HUES6 (cell line): ENCODE data around the gene NRG3.

Source experiments
- H3K27ac ChIP-seq: 2 replicates; pipeline ENCODE4 v1.7.0; 2013; ENCODE audit warnings: low read depth, mild to moderate bottlenecking, low read length, inconsistent platforms
- H3K27me3 ChIP-seq: 2 replicates; pipeline ENCODE4 v1.6.1; 2013; ENCODE audit warnings: low read length; ENCODE audit not compliant: control insufficient read depth, insufficient read depth
- H3K36me3 ChIP-seq: 2 replicates; pipeline ENCODE4 v1.6.1; 2013; ENCODE audit warnings: low read length; ENCODE audit not compliant: control insufficient read depth, insufficient read depth
- H3K4me1 ChIP-seq: 2 replicates; pipeline ENCODE4 v1.6.1; 2013; ENCODE audit warnings: low read length; ENCODE audit not compliant: control insufficient read depth, insufficient read depth
- H3K4me3 ChIP-seq: 2 replicates; pipeline ENCODE4 v1.5.1; 2013; ENCODE audit warnings: low read depth, low read length
- H3K9ac ChIP-seq: one replicate; pipeline ENCODE4 v1.6.1; 2013; ENCODE audit warnings: mild to moderate bottlenecking, low read length
- H3K9me3 ChIP-seq: 2 replicates; pipeline ENCODE4 v1.6.1; 2013; ENCODE audit warnings: low read depth, low read length; ENCODE audit not compliant: control insufficient read depth, insufficient read depth

Gene NRG3

DNA sequence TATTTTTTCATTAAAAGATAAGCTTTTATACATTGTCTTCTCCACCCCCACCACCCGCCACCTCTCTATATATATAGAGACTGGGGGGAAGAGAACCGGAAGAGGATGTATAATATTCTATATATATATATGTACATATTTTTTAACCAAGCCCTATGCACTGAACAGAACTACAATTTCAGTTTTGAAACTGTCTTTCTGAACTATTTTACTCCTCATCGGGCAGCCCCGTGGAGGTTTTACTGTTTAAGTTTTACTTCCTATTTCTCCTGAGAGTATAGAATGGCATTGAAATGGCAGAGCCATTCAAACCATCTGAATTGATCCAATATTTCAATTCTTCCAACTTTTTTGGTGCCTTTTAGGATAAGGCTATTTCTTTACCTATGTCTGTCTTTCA, 1047.1 kb downstream of the NRG3 start:
- H3K4me1 ChIP-seq, result no peaks in the 10 kb centered on the region
- H3K27me3 ChIP-seq, result no peaks in the 10 kb centered on the region
- no peaks in the 10 kb centered on the region for H3K36me3 ChIP-seq
- H3K9ac ChIP-seq, result no peak overlapping the region
- no peak overlapping the region for H3K27ac ChIP-seq
- H3K4me3 ChIP-seq, result no peak overlapping the region
- peaks cover 11% of the 10 kb centered on the region; the same call in 1 of the 2 replicates for H3K9me3 ChIP-seq

DNA sequence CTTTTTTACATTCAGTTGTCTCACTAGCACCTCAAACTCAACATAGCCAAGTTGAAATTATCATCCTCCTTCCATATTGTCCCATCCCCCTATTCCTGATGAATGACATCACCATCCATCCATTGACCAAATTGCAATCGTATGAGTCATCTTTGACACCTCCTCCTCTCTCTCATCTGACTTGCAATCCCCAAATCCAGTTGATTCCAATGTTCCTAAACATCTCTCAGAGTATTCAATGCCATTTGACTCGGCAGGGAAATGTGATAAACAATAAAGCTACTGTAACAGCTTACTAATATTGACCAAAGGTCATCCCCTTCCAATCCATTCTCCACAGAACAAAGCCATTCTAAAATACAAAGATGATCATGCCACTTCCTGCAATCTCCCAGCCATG, 1047.8 kb downstream of the NRG3 start:
- H3K9me3 ChIP-seq, result peaks cover 11% of the 10 kb centered on the region; the same call in 1 of the 2 replicates

DNA sequence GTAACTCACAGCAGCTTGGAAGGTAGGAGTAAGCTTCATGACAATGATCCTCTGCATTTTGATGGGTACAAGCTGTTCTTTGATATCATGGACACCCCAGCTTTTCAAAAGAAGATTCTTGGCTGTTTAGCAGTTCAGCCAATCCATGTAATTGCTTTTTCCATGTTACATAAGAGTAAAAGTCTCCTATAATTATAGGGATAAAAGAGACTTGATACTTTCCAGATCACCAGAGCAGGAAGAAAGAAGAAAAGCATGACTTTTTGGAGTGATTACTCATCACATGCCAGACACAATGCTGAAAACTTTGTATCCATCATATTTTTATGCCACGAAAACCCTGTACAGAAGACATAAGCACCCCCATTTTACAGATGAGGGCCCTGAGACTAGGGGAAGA, 1049.7 kb downstream of the NRG3 start:
- Histone ChIP-seq H3K36me3 (no peaks in the 10 kb centered on the region), H3K9ac (no peak overlapping the region), H3K27me3 (no peaks in the 10 kb centered on the region), H3K4me1 (no peaks in the 10 kb centered on the region), H3K9me3 (peaks cover 11% of the 10 kb centered on the region; the same call in 1 of the 2 replicates), H3K27ac (no peak overlapping the region), H3K4me3 (no peak overlapping the region)

More for the DNA sequence above, 1047.8 kb downstream of the NRG3 start:
- Histone ChIP-seq H3K27ac (no peak overlapping the region), H3K27me3 (no peaks in the 10 kb centered on the region), H3K36me3 (no peaks in the 10 kb centered on the region), H3K9ac (no peak overlapping the region), H3K4me3 (no peak overlapping the region), H3K4me1 (no peaks in the 10 kb centered on the region)

DNA sequence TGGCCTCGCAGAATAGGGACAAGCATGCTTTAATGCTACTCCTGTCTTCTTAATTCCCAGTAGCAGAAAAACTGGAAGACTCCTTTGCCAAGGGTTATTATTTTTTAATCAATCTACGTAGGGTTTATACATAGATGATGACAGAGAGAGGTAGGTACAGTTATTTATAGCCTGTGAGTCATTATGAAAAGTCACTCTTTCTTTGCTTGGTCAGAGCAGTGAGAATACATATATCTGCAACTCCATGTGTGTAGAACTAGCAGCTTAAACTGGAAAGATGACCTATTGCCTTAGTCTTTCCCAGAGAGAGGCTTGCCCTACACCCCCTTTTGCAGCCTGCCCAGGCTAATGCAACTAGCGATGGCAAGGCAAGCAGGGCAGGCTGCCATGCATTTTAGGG, 1050.6 kb downstream of the NRG3 start:
- H3K27ac ChIP-seq, result no peak overlapping the region
- H3K4me3 ChIP-seq, result no peak overlapping the region
- no peaks in the 10 kb centered on the region for H3K4me1 ChIP-seq
- H3K36me3 ChIP-seq, result no peaks in the 10 kb centered on the region
- H3K9ac ChIP-seq, result no peak overlapping the region
- H3K9me3 ChIP-seq, result peaks cover 8% of the 10 kb centered on the region; the same call in 1 of the 2 replicates
- H3K27me3 ChIP-seq, result no peaks in the 10 kb centered on the region

DNA sequence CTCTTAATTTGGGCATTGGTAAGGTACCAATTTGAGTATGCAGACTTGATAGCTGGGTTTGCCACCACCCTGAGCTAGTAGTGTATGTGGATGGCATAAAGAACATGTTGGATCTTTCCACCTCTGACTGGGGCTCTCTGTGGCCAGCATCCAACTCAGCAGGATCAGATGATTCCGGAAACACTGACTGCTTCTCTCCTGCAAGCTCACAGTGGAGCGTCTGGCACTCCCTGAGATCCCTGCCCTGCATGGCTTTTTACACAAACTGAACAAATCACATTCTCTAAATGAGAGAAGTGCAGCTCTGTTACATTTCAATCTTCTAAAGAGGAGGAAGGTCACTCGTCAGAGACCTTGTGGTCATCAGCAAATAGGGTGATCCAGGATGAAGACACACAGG, 1057.5 kb downstream of the NRG3 start:
- Histone ChIP-seq H3K9me3 (no peaks in the 10 kb centered on the region), H3K4me3 (no peak overlapping the region), H3K4me1 (no peaks in the 10 kb centered on the region), H3K9ac (no peak overlapping the region), H3K36me3 (no peaks in the 10 kb centered on the region), H3K27me3 (no peaks in the 10 kb centered on the region), H3K27ac (no peak overlapping the region)

DNA sequence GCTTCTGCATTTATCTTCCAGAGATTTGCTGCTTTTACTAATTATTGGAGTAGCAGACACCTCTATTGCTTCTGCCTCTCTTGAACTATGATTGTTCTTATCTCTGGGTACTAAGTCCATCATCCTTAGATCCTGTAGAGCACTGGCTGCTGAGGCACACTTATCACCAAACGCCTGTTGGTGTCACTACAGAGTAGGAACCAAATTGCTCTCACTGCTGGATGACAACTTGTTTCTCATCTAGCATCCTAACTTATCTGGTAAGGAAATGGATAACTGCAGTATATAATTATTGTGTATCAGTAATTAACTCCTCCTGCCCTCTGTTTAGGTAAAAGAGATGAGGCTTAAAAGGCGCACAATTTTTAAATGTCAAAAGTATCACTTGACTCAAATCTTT, 1059.4 kb downstream of the NRG3 start:
- H3K27ac ChIP-seq, result no peak overlapping the region
- H3K9ac ChIP-seq, result no peak overlapping the region
- H3K27me3 ChIP-seq, result no peaks in the 10 kb centered on the region
- H3K4me3 ChIP-seq, result no peak overlapping the region
- no peaks in the 10 kb centered on the region for H3K9me3 ChIP-seq
- H3K36me3 ChIP-seq, result no peaks in the 10 kb centered on the region
- H3K4me1 ChIP-seq, result no peaks in the 10 kb centered on the region

DNA sequence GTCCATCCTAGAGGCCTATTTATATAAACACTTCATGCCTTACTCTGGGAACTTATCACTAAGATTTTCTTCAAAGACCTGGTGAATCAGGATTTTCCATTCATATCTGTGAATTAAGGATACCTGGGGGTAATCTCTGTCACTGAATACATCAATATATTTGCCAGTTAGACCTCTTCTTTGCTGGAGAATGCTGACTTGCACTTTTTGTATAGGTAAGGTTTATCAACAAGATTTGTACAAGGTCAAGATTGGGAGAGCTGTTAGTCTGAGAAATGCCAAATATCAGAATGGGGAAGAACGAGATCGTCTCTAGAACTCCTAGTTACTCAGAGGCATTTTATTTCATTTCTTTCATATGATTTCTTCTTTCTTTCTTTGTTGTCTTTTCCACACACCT, 1060.0 kb downstream of the NRG3 start:
- no peaks in the 10 kb centered on the region for H3K9me3 ChIP-seq
- H3K4me1 ChIP-seq, result no peaks in the 10 kb centered on the region
- no peaks in the 10 kb centered on the region for H3K27me3 ChIP-seq
- no peak overlapping the region for H3K4me3 ChIP-seq
- no peak overlapping the region for H3K27ac ChIP-seq
- H3K36me3 ChIP-seq, result no peaks in the 10 kb centered on the region
- H3K9ac ChIP-seq, result no peak overlapping the region

DNA sequence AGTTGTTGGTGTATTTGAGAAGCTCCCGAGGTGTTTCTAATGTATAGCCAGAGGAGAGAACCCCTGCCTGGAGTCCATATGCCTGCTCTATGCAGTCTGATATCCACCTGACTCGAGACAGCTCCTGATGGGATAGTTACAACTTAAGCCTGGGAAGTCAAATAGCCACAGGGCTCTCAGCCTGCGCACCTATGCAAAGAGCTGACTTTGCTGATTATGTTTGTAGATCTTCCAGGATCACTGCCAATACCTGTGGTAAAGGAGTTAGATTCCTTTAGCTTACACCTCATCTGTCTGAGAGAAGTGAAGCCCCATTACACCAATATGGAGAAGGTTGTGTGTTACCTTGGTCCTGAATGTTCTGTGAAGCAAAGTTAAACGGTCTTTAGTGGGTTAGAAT, 1063.3 kb downstream of the NRG3 start:
- no peaks in the 10 kb centered on the region for H3K9me3 ChIP-seq
- H3K4me3 ChIP-seq, result no peak overlapping the region
- H3K36me3 ChIP-seq, result no peaks in the 10 kb centered on the region
- no peaks in the 10 kb centered on the region for H3K27me3 ChIP-seq
- no peaks in the 10 kb centered on the region for H3K4me1 ChIP-seq
- H3K9ac ChIP-seq, result no peak overlapping the region
- no peak overlapping the region for H3K27ac ChIP-seq

DNA sequence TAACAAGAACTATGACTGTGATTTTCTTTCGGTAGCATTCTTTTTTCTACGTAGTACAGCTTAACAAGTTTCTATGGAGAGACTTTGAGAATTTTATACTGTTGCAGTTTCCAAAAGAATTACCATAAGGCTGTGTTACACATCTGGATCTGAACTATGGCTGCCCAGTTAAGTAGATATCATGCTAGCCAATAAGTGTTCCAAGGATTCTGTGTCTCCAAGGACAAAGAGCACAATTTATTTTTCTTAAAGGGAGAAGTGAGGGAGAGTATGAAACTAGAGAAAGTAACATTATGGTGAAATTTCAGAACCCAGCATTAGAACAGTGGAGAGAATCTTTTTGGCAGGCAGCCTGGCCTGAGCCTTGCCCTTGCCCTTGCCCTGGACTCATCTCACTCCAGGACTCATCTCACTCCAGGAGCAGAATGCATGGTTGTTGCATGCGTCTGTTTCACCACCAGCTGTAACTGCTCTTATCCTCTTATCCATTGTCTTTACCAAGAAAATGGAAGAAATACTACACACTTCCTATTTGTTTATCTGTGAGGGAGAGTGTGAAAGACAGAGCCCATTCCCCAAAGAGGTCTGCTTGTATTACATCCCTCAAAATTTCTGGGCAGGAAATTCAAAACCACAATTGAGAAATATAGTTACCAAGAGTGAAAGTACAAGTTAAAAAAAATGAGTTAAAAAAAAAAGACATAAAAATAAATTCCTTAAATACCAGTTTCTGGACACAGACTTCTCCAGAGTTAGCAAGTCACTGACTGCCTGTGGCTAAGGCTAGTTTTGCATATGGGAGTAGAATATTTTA, 1067.5 kb downstream of the NRG3 start:
- no peaks in the 10 kb centered on the region for H3K27me3 ChIP-seq
- H3K9me3 ChIP-seq, result peaks cover 12% of the 10 kb centered on the region
- H3K9ac ChIP-seq, result no peak overlapping the region

DNA sequence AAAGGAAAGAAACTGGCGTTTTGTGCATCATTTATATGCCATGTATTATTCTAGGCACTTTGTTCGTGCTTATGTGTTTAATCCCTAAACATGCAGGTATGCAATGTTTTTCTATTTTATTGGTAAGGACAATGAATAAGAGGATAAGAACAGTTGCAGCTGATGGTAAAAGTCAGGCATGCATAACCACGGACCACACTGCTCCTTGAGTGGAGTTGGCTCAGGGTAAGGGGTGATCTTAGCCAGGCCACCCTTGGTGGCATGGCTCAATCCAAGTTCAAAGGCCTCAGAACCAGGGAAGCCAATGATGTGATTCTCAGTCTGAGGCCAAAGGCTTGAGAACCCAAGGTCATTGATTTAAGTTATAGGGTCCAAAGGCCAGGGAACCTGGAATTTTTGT, 1068.1 kb downstream of the NRG3 start:
- H3K9ac ChIP-seq, result no peak overlapping the region
- peaks cover 12% of the 10 kb centered on the region for H3K9me3 ChIP-seq
- no peaks in the 10 kb centered on the region for H3K4me1 ChIP-seq
- H3K4me3 ChIP-seq, result no peak overlapping the region
- no peaks in the 10 kb centered on the region for H3K36me3 ChIP-seq
- H3K27me3 ChIP-seq, result no peaks in the 10 kb centered on the region
- no peak overlapping the region for H3K27ac ChIP-seq

More for the DNA sequence above, 1067.5 kb downstream of the NRG3 start:
- H3K4me1 ChIP-seq, result no peaks in the 10 kb centered on the region
- no peak overlapping the region for H3K4me3 ChIP-seq
- H3K36me3 ChIP-seq, result no peaks in the 10 kb centered on the region
- no peak overlapping the region for H3K27ac ChIP-seq

DNA sequence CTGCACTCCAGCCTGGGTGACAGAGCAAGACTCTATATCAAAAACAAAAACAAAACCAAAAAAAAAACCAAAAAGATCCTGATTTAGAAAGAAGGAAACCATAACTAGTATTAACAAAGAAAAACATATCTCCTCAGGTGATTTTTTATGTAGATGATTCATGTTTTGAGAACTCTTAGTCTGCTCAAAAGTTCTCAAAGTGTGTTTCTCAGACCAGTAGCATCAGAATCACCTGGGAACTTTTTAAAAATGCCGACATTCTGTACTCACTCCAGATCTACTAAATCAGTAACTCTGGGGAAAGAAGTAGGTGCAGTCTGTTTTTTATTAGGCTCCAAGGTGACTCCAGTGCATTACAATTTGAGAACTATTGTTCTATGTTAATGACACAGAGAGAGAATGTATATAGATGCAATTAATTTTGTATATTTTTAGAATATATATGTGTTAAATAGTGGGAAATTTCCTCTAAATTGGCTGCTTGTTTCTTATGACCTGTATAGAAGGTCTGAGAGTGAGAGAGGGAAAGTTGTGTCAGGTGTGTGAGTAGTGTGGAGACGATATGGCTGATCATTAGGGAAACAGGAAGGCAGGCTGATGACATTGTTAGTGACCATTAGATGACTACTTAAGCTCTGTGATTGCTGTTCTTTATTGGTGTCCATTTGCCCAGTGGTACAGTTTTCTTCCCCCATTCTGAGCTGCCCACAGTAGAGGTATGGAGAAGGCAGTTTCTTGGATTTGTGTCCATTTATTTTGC, 1075.0 kb downstream of the NRG3 start:
- H3K27me3 ChIP-seq, result no peaks in the 10 kb centered on the region
- no peak overlapping the region for H3K27ac ChIP-seq
- H3K4me3 ChIP-seq, result no peak overlapping the region
- no peaks in the 10 kb centered on the region for H3K36me3 ChIP-seq
- H3K9me3 ChIP-seq, result peaks cover 10% of the 10 kb centered on the region
- H3K9ac ChIP-seq, result no peak overlapping the region
- H3K4me1 ChIP-seq, result no peaks in the 10 kb centered on the region
